Measurements from ENCODE around the gene CGB2.
"Not testable (repeated sequence)": the region's sequence is repeated elsewhere in the genome, so short reads cannot be mapped to it uniquely, and the experiment has no call there.

The CGB2 gene

DNA sequence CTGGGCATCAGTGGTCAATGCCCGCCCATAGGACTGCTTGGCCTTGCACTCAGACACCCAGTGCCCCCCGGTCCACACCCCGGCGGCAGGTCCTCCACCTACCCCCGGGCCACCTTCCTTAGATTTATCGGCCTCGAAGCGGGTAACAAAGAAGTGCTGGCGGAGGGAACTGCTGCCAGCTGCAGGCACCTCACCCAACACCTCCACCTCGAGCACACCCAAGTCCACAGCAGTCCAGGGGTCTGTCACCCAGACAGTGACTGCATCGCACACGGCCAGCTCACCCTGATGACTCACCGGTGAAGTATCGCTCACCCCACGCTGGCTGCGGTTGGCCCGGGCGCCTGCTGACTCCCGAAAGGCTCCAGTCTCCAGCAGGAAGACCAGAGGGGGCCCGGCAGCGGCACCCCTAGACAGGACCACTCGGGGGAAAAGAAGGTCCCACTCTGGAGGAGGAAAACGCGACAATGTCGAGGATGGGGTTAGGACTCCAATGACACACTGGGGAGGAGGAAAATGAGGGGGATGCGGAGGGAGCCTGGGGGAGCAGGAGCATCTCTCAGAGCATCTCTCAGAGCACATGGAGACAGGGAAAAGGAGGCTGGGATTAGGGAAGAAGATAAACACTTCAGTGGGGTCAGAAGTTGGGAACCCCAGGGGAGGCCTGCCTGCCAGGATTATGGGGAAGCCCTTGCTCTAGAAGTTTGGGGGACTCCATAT is 7.0 kb downstream of the CGB2 start:
- not testable (repeated sequence) for DNase-seq

DNA sequence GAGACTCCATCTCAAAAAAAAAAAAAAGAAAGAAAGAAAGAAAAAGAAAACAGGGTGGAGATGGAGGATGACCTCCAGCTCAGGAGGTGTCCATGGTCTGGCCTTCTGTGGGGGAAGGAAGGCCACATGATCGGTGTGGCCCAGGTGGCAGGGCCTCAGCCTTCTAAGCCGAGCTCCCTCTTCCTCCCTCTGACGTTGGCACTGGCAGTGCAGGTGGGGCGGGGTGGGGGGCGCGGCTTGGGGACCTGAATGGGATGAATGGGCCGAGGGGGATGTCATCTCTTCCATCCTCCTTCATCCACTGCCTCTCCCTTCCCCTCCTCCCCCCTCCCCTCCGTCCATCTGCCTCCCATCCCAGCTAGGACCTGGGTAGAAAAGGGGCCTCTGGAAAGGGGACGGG is 8.0 kb downstream of the CGB2 start:
- DNase-seq, result not testable (repeated sequence)

DNA sequence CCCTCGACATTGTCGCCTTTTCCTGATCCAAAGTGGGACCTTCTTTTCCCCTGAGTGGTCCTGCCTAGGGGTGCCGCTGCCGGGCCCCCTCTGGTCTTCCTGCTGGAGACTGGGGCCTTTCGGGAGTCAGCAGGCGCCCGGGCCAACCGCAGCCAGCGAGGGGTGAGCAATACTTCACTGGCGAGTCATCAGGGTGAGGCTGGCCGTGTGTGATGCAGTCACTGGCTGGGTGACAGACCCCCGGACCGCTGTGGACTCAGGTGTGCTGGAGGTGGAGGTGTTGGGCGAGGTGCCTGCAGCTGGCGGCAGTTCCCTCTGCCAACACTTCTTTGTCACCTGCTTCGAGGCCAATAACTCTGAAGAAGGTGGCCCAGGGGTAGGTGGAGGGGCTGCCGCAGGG is 10.5 kb downstream of the CGB2 start:
- no peak for DNase-seq

DNA sequence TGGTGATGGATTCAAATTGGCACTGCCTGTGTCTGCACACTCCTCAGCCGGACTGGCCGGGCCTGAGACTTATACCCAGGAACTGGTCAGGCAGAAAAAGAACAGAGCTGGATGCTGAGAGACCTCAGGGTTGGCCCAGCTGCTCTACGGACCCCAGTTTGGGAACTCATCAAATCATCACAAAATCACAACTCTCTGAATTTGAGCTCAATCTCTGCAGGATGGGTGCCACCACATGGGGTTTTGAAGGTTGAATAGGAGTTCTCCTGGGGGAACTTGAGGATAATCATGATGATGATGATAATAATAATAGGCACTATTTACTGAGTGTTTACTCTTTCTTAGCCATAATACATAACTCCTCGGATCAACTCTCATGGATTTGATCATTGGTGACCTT is 11.0 kb downstream of the CGB2 start:
- DNase-seq, result not testable (repeated sequence)

DNA sequence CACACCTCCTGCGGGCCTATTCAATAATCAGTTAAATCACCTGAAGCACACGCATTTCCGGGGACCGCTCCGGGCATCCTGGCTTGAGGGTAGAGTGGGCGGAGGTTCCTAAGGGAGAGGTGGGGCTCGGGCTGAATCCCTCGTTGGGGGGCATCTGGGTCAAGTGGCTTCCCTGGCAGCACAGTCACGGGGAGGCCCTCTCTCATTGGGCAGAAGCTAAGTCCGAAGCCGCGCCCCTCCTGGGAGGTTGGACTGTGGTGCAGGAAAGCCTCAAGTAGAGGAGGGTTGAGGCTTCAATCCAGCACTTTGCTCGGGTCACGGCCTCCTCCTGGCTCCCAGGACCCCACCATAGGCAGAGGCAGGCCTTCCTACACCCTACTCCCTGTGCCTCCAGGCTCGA is 11.9 kb downstream of the CGB2 start, which contains the start of gene CGB5:
CGB5 (plus strand) TSS at position 301 of the 400 bp plus-strand sequence. CDS start 362 bp downstream, outside the sequence.
- not testable (repeated sequence) for DNase-seq

DNA sequence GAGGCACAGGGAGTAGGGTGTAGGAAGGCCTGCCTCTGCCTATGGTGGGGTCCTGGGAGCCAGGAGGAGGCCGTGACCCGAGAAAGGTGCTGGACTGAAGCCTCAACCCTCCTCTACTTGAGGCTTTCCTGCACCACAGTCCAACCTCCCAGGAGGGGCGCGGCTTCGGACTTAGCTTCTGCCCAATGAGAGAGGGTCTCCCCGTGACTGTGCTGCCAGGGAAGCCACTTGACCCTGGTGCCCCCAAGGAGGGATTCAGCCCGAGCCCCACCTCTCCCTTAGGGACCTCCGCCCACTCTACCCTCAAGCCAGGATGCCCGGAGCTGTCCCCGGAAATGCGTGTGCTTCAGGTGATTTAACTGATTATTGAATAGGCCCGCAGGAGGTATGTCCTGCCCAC is 17.3 kb downstream of the CGB2 start, which contains the start of gene CGB8:
CGB8 (minus strand) TSS at position 101 of the 400 bp plus-strand sequence. CDS start 372 bp downstream, outside the sequence.
- not testable (repeated sequence) for DNase-seq

DNA sequence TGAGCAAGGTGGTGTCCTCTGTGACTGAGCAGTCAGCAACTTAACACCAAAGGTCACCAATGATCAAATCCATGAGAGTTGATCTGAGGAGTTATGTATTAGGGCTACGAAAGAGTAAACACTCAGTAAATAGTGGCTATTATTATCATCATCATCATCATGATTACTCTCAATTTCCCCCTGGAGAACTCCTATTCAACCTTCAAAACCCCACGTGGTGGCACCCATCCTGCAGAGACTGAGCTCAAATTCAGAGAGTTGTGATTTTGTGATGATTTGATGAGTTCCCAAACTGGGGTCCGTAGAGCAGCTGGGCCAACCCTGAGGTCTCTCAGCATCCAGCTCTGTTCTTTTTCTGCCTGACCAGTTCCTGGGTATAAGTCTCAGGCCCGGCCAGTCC is 18.1 kb downstream of the CGB2 start:
- DNase-seq, result not testable (repeated sequence)

DNA sequence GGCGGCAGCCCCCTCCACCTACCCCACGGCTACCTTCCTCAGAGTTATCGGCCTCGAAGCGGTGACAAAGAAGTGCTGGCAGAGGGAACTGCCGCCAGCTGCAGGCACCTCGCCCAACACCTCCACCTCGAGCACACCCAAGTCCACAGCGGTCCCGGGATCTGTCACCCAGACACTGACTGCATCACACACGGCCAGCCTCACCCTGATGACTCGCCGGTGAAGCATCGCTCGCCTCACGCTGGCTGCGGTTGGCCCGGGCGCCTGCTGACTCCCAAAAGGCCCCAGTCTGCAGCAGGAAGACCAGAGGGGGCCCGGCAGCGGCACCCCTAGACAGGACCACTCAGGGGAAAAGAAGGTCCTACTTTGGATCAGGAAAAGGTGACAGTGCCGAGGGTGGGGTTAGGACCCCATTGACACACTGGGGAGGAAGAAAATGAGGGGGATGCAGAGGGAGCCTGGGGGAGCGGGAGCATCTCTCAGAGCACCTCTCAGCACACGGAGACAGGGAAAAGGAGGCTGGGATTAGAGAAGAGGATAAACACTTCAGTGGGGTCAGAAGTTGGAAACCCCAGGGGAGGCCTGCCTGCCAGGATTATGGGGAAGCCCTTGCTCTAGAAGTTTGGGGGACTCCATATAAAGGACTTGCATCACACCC is 18.8 kb downstream of the CGB2 start:
- DNase-seq, result not testable (repeated sequence)

DNA sequence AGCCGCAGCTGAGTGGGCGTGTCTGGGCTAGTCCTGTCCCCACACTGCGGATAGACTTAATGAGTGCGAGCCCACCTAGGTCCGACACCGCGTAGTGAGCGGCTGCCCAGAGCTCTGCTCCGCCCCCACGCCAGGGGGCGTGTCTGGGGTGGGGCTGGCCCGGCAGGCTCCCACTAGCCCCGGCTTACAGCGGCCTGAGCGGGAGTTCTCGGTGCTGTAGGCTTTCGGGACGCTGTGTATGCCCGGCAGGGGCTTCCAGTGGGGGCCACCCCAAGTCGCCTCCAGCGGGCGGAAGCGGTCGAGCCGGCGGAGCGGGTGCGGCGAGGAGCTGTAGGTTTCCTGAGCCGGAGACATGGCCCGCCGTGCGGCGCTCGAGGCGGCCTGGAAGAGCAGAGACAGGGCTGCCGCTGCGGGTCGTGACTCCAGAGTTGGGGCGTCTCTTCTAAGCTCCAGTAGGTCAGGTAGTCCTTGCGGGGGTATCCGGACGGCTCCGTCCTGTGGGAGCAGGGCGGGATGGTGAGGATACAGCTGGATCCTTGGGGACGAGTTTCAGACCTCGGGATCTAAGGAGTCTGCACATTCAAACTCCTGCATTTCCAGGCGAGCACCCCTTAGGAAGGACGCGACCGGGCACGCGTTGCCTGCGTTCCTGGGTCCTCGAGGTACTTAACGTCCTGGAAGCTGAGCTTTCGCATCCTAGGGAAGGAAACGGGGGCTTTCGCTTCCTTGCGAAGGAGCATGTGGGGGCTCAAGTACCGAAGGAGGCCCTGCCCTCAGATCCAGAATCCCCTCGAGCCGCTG is 24.6 kb downstream of the CGB2 start:
- DNase-seq, result peak; percentile 78

DNA sequence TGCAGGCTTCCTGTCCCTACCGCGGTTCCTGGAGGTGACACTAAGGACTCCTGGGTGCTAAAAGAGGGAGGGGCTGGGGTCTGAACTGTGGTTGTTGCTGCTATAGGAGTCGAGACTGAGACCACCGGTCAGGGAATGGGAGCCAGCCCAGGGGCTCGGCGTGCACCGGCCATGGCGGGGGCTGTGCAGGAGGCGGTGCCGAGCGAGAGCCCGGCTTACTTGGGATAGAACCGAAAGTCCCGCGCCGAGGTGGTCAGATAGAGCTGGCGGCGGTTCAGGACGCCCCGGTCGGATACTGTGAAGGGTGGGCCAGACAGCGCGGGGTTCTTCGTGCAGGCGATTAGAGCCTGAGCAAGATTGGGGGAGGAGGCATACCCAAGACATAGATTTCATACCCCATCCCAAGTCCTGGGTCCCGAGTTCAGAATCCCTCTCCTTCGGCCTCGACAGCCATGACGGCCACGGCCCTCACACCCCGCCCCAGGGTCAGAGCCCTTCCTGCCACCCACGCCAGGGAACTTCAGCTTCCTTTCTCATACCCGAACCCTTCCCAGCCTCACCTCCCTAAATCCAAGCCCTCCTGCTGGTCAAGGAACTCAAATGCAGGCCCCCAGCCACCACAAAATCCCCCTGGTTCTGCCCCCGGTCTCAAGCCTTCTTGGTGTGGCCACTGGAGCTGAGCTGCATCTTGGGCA is 25.4 kb downstream of the CGB2 start:
- not testable (repeated sequence) for DNase-seq

DNA sequence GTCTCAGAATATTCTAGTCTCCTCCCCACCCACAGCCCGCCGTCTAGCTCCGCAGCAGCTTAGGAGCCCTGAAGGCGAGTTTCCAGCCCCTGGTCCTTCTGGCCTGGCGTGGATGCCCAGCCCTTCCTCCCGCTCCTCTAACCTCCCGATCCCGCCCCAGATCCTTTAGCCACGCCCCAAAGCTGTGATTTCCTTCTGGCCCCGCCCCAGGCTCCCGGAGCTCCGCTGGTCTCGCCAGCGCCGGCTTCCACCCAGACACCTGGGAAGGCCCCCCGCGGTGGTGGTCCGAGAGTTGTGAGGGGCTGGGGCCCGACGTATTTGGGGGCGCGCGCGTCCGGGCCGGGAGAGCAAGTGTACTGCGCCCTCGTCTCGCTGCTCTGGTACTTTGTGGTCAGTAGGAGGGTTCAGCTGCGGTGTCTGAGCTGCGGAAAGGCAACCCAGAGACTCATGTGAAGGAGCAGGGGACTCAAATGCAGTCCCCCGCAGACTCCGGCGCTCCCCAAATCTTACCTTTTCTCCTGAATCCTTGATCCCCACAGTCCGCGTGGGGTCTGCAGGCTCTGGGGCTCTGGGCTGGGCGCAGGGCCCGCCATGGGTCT is 26.0 kb downstream of the CGB2 start, which contains the start of gene CGB7:
CGB7 (minus strand) TSS at position 114 of the 599 bp plus-strand sequence. CDS start 2,374 bp downstream, outside the sequence.
- peak; percentile 88 for DNase-seq

DNA sequence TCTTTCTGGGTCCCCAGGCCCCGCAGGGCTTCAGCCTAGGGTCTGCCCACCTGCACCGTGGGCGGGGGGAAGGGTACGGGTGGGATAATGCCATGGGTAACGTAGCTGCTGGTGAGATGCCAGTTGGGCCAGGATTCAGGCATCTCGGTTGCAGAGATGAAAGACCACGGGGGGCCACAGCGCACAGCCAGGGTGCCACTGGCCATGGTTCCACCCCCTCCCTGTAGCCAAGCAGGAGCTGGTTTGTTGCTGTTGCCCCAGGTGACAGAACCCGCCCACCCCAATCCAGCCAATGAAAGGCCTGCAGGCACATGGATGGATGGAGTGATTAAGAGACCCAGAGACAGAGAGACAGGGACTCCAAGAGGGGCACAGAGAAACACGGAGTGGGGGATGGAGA is 26.9 kb downstream of the CGB2 start:
- DNase-seq, result peak; percentile 73

DNA sequence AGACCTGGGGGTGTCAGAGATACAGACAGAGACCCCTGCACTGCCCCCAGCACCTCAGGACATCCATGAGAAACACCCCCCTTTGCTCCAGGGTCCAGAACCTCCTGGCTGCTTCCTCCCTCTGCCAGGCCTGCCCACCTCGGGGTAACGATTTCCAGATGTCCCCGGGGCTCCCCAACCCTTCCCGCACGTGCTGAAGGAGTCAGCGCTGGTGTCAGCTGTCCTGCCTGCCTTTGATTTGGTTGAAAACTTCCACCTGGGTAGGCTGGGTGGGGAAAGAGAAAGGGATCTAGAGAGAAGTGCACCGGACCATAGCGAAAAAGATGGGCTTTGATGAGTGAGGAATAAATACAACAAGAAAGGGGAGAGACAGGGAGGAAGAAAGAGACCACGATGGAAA is 27.4 kb downstream of the CGB2 start:
- DNase-seq, result no peak

DNA sequence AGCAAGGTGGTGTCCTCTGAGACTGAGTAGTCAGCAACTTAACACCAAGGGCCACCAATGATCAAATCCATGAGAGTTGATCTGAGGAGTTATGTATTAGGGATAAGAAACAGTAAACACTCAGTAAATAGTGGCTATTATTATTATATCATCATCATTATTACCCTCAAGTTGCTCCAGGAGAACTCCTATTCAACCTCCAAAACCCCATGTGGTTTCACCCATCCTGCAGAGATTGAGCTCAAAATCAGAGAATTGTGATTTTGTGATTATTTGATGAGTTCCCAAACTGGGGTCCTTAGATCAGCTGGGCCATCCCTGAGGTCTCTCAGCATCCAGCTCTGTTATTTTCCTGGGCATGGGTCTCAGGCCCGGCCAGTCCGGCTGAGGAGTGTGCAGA is 29.3 kb downstream of the CGB2 start:
- DNase-seq, result no peak

DNA sequence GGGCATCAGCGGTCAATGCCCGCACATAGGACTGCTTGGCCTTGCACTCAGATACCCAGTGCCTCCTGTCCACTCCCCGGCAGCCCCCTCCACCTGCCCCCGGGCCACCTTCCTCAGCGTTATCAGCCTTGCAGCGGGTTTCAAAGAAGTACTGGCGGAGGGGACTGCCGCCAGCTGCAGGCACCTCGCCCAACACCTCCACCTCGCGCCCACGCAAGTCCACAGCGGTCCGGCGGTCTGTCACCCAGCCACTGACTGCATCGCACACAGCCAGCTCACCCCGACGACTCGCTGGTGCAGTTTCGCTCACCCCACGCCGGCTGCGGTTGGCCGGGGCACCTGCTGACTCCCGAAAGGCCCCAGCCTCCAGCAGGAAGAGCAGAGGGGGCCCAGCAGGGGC is 29.8 kb downstream of the CGB2 start:
- DNase-seq, result no peak

DNA sequence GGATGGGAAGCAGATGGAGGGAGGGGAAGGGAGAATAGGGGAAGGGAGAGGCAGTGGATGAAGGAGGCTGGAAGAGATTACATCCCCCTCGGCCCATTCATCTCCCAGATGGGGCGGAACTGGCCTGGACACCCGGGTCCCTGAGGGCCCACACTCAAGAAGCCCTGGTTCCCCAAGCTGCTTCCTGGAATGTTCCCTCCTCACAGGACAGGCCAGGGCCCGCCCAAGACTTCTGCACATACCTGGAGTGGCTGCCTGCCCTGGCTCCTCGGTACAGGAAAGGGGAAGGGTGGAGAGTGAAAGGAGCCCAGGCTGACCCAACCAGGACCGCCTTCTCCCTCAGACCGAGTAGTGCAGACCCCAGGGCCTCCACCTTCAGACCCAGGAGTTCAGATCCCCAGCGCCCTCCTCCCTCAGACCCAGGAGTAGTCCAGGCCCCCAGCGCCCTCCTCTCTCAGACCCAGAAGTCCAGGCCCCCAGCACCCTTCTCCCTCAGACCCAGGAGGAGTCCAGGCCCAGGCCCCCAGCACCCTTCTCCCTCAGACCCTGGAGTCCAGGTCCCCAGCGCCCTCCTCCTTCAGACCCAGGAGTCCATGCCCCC is 32.4 kb downstream of the CGB2 start:
- DNase-seq, result no peak

DNA sequence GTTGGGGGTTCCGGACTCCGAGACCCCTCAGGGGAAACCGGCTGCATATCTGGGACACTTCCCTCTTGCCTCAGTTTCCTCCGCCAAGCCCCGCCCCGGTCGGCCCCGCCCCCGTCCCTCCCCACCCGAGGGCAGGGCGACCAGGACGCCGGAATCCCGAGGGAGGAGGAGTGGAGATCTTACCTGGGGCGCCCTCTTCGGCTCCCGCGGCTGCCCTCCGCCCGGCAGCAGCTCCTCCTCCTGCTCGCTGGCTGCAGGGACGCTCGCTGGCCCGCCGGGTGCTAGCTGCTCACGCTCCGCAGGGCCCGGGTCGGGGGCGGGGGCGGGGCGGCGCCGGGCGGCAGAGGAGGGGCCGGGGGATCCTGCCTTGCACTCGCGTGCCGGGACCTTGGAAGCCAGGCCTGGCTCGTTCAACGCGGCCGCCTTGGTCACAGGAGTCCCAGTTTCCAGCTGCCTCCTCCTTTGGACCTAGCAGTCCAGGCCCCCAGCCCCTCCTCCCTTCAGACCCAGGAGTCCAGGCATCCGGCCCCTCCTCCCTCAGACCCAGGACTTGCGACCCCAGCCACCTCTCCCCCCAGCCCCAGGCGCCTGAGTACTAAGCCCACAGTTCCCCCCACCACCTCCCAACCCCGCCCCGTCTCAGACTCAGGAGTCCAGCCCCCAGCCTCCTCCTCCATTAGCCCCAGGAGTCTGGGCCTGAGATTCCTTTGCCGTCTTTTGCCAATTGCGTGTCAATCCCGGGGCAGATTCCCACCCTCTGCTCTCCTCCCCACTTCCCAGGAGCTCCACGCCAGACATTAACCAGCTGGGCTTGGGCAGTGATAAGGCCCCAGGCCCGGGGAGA is 33.3 kb downstream of the CGB2 start, which contains the start of gene NTF4:
NTF4 (minus strand) TSS at position 51 of the 844 bp plus-strand sequence. CDS start 2,821 bp downstream, outside the sequence.
- peak; percentile 43 for DNase-seq

DNA sequence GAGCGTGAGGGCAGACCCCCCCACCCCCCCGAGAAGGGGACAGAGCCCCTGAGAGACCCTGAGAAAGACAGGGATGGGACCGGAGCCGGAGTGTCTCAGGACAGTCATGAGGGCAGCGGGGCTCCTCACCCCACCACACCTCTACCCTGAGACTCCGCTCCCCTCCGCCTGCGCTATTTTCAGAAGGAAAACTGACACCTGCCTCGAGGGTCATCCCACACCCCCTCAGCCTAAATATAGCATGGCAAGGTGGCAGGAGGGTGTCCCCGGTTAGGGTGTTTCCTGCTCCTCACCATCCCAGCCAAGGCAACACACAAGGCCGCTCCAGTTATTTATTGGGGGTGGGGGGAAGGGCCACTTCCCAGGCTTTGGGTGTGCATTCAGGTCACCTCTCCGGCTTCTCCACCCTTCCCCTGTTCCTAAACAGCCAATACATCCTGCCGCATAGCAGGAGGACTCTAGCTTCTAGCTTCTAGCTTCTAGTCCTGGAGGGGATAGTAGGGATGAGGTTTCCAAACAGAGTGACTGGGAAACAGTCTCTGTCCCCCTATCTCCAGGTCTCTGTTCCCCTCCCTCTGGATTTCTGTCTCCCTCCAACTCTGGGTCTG is 34.3 kb downstream of the CGB2 start:
- peak; percentile 21 for DNase-seq

DNA sequence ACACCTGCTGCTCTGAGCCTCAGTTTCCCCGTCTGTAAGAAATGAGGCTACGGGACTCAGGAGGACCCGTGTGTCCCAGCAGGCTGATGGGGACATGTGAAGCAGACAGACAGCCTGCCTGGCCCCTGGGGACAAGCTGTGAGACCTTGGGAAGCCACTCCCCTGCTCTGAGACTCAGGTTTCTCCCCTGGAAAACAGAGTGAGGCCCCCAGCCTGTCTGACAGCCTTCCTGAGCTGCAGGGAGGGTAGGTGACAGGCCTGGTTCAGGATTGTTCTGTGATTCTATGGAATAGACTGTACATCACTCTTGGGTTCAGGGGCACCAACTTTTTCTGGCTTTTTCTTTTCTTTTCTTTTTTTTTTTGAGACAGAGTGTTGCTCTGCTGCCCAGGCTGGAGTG is 35.9 kb downstream of the CGB2 start:
- peak; percentile 24 for DNase-seq

DNA sequence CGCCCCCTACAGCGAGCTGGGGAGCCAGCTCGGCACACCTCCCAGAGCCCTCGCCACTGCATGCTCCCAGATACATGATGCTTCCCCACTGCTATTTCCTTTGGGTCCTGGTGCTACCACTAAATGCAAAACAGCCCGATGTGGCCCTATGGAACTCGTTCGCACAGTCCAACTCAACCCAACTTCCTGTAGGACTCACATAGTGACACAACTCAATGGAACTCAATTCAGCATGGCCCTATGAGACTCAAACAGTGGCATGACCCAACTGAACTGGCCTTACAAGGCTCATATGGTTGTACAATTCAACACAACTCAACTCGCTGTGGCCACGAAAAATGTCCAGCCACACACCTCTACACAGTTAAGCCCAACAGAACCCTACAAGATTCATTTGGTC is 37.3 kb downstream of the CGB2 start:
- no peak for DNase-seq

Data from NCI-H82 (cell line).